HG03066 (cell line): Measurements from ENCODE around the gene MCOLN2.
"Not testable (repeated sequence)": the region's sequence is repeated elsewhere in the genome, so short reads cannot be mapped to it uniquely, and the experiment has no call there.

Experiments used
- ATAC-seq: cut with Tn5 transposase; IDR thresholded peaks from one replicate; pipeline ENCODE4 v1.9.1; 2021; ENCODE audit warnings: low read depth; ENCODE audit not compliant: unreplicated experiment

The MCOLN2 gene

GRCh38 chr1:84986561-84986960, 10.4 kb downstream of the MCOLN2 start:
- ATAC-seq: not testable (repeated sequence)

GRCh38 chr1:84985365-84985764, 11.5 kb downstream of the MCOLN2 start:
- ATAC-seq: no peak

GRCh38 chr1:84982395-84982794, 14.5 kb downstream of the MCOLN2 start:
- ATAC-seq: no peak

- ATAC-seq: peak; percentile 23
These were observed 21.9 kb downstream of the MCOLN2 start for GRCh38 chr1:84975035-84975434.

- ATAC-seq: peak; percentile 37
These were observed 23.2 kb downstream of the MCOLN2 start for GRCh38 chr1:84973498-84974334.

GRCh38 chr1:84972377-84972987, 24.4 kb downstream of the MCOLN2 start:
- ATAC-seq: peak; percentile 31

GRCh38 chr1:84971957-84972356, 25.0 kb downstream of the MCOLN2 start:
- peak; percentile 26 for ATAC-seq

- no peak for ATAC-seq
These were observed 27.2 kb downstream of the MCOLN2 start for GRCh38 chr1:84969489-84970250.

GRCh38 chr1:84968865-84969264, 28.0 kb downstream of the MCOLN2 start:
- no peak for ATAC-seq

- no peak for ATAC-seq
These were observed 28.8 kb downstream of the MCOLN2 start for GRCh38 chr1:84968101-84968500.

GRCh38 chr1:84967666-84968065, 29.2 kb downstream of the MCOLN2 start:
- ATAC-seq: no peak

GRCh38 chr1:84963021-84963420, 33.9 kb downstream of the MCOLN2 start:
- ATAC-seq: no peak

- ATAC-seq: no peak
These were observed 35.6 kb downstream of the MCOLN2 start for GRCh38 chr1:84961316-84961715.

- no peak for ATAC-seq
These were observed 36.5 kb downstream of the MCOLN2 start for GRCh38 chr1:84960371-84960770.

GRCh38 chr1:84959294-84959693, 37.6 kb downstream of the MCOLN2 start:
- peak; percentile 83 for ATAC-seq

GRCh38 chr1:84957966-84958365, 38.9 kb downstream of the MCOLN2 start:
- no peak for ATAC-seq

- no peak for ATAC-seq
These were observed 40.3 kb downstream of the MCOLN2 start for GRCh38 chr1:84956655-84957054.

GRCh38 chr1:84956097-84956496, 40.8 kb downstream of the MCOLN2 start:
- ATAC-seq: no peak

GRCh38 chr1:84949664-84950063, 47.2 kb downstream of the MCOLN2 start:
- no peak for ATAC-seq

GRCh38 chr1:84947536-84948410, 49.1 kb downstream of the MCOLN2 start:
- ATAC-seq: no peak
